A549 (cell line): Measurements from ENCODE around the gene ARHGDIA. TPM values are rescaled to one million over a fixed set of nuclear protein-coding genes. Genes with fewer than 3 reads are reported as not detected.

Source experiments
- ATAC-seq, 2 experiments: fragments of 200-7000 bp in 1 of 2; fragments of >200 bp in 1 of 2; cut with Nextera tagmentation in 1 of 2; cut with Tn5 transposase in 1 of 2; 3 replicates each; pipeline versions ENCODE4 v1.8.0 to v1.9.1; 2018 to 2020; ENCODE audit warnings: mild to moderate bottlenecking in 1 of 2, moderate library complexity in 1 of 2
- CTCF ChIA-PET: fragments of 300-600 bp; sonication (Branson Sonifier 250); formaldehyde crosslinking; extraction: SDS; loops from one replicate; lab custom pipeline; 2021; ENCODE audit warnings: antibody characterized with exemption, inconsistent platforms; lab: Yijun Ruan, JAX
- POLR2A ChIA-PET: fragments of 350-600 bp; formaldehyde crosslinking; extraction: SDS; loops from one replicate; lab custom pipeline; 2021; ENCODE audit warnings: antibody characterized with exemption, inconsistent platforms; lab: Yijun Ruan, JAX
- DNase-seq, 2 experiments: peaks; one replicate each; pipeline versions ENCODE4 v3.0.0 to v3.0.0-alpha.2; 2011 to 2016; ENCODE audit warnings: low read depth in 1 of 2, low spot score in 1 of 2
- FAIRE-seq: peaks from 2 replicates; lab custom pipeline; 2011; peaks lifted over from hg19 to GRCh38; lab: Jason Lieb, UNC
- H3K27ac ChIP-seq, 2 experiments: fragments of >200 bp; sonication (Bioruptor Twin); formaldehyde crosslinking; 3 replicates each; pipeline ENCODE4 v1.5.1; 2016 to 2017
- H3K4me1 ChIP-seq: fragments of >200 bp; sonication (Bioruptor Twin); formaldehyde crosslinking; 3 replicates; pipeline ENCODE4 v1.6.1; 2016
- H3K4me2 ChIP-seq: fragments of >200 bp; sonication (Bioruptor Twin); formaldehyde crosslinking; 3 replicates; pipeline ENCODE4 v1.6.1; 2016
- H3K4me3 ChIP-seq: fragments of >200 bp; sonication (Bioruptor Twin); formaldehyde crosslinking; 3 replicates; pipeline ENCODE4 v1.5.1; 2016
- H3K9me3 ChIP-seq: fragments of >200 bp; sonication (Bioruptor Twin); formaldehyde crosslinking; 3 replicates; pipeline ENCODE4 v1.6.1; 2016
- CBX8 ChIP-seq: fragments of 200-600 bp; sonication (generic); IDR thresholded peaks from 2 replicates; pipeline ENCODE4 v1.6.1; 2016
- E2F6 ChIP-seq: IDR thresholded peaks from 2 replicates; pipeline ENCODE4 v1.6.1; 2012; ENCODE audit warnings: low read depth, borderline replicate concordance
- EHF ChIP-seq: fragments of 250-450 bp; sonication (Bioruptor Pico); IDR thresholded peaks from 2 replicates; pipeline ENCODE4 v1.5.0; 2020; ENCODE audit warnings: mild to moderate bottlenecking
- EHMT2 ChIP-seq: fragments of 200-600 bp; sonication (generic); IDR thresholded peaks from 2 replicates; pipeline ENCODE4 v1.6.1; 2016; ENCODE audit warnings: antibody characterized with exemption, low read depth, mild to moderate bottlenecking, moderate library complexity
- EP300 ChIP-seq, 2 experiments: fragments of >200 bp; sonication (Bioruptor Twin); formaldehyde crosslinking; IDR thresholded peaks; 2 replicates in 1 of 2; 3 replicates in 1 of 2; pipeline ENCODE4 v1.6.1; 2016 to 2017
- FOSL2 ChIP-seq, 2 experiments: fragments of 450-650 bp in 1 of 2; fragments of >200 bp in 1 of 2; sonication (Bioruptor Twin) in 1 of 2; formaldehyde crosslinking; IDR thresholded peaks; 2 replicates each; pipeline versions ENCODE4 v1.5.0 to v1.6.1; 2016 to 2020; ENCODE audit warnings: mild to moderate bottlenecking in 1 of 2, moderate library complexity in 1 of 2
- HEYL ChIP-seq: fragments of 250-450 bp; sonication (Bioruptor Pico); IDR thresholded peaks from 2 replicates; pipeline ENCODE4 v1.8.0; 2021; ENCODE audit warnings: mild to moderate bottlenecking, moderate library complexity
- HMGXB4 ChIP-seq: fragments of 250-450 bp; sonication (Bioruptor Pico); IDR thresholded peaks from 2 replicates; pipeline ENCODE4 v1.5.0; 2021; ENCODE audit warnings: mild to moderate bottlenecking, moderate library complexity, borderline replicate concordance
- HOXB13 ChIP-seq: fragments of 250-450 bp; sonication (Bioruptor Pico); IDR thresholded peaks from 2 replicates; pipeline ENCODE4 v1.5.0; 2020; ENCODE audit warnings: low read depth, mild to moderate bottlenecking, moderate library complexity
- MAZ ChIP-seq: fragments of 150-350 bp; IDR thresholded peaks from 2 replicates; pipeline ENCODE4 v1.6.1; 2014; ENCODE audit warnings: antibody characterized with exemption, low read depth, low read length, borderline replicate concordance
- MYC ChIP-seq: IDR thresholded peaks from 2 replicates; pipeline ENCODE4 v1.6.1; 2012; ENCODE audit warnings: mild to moderate bottlenecking, inconsistent platforms, low read length, improper control_type of control experiment, borderline replicate concordance
- PBX3 ChIP-seq: IDR thresholded peaks from 2 replicates; pipeline ENCODE4 v1.6.1; 2012
- PHF8 ChIP-seq: fragments of 200-600 bp; sonication (generic); IDR thresholded peaks from 2 replicates; pipeline ENCODE4 v1.6.1; 2016; ENCODE audit warnings: low read depth, mild to moderate bottlenecking, antibody characterized with exemption, moderate library complexity, borderline replicate concordance
- POLR2A ChIP-seq: IDR thresholded peaks from 2 replicates; pipeline ENCODE4 v1.6.1; 2012; ENCODE audit warnings: mild to moderate bottlenecking, low read length
- RARB ChIP-seq: fragments of 250-450 bp; sonication (Bioruptor Pico); IDR thresholded peaks from 2 replicates; pipeline ENCODE4 v1.8.0; 2021; ENCODE audit warnings: mild to moderate bottlenecking, moderate library complexity
- RCOR1 ChIP-seq: fragments of 150-350 bp; IDR thresholded peaks from 2 replicates; pipeline ENCODE4 v1.6.1; 2014; ENCODE audit warnings: antibody characterized with exemption, low read length, low read depth
- REST ChIP-seq: fragments of 200-600 bp; sonication (generic); IDR thresholded peaks from 2 replicates; pipeline ENCODE4 v1.6.1; 2016; ENCODE audit warnings: antibody characterized with exemption, mild to moderate bottlenecking, moderate library complexity
- RFX5 ChIP-seq: fragments of 450-650 bp; IDR thresholded peaks from 2 replicates; pipeline ENCODE4 v1.7.1; 2014; ENCODE audit warnings: antibody characterized with exemption, mild to moderate bottlenecking, moderate library complexity
- RNF2 ChIP-seq: fragments of 200-600 bp; sonication (generic); IDR thresholded peaks from 2 replicates; pipeline ENCODE4 v1.6.1; 2016; ENCODE audit warnings: low read depth, mild to moderate bottlenecking, antibody characterized with exemption, moderate library complexity, borderline replicate concordance
- TFCP2L1 ChIP-seq: fragments of 250-450 bp; sonication (Bioruptor Pico); IDR thresholded peaks from 2 replicates; pipeline ENCODE4 v1.5.0; 2021; ENCODE audit warnings: mild to moderate bottlenecking
- ZC3H11A ChIP-seq: fragments of 450-650 bp; IDR thresholded peaks from 2 replicates; pipeline ENCODE4 v1.6.1; 2014; ENCODE audit warnings: antibody characterized with exemption, mild to moderate bottlenecking
- WGBS: methylation state at CpG from one replicate; pipeline ENCODE4 v1.1.6; 2017; ENCODE audit errors: missing lambda C conversion rate; 5-methylcytosine and 5-hydroxymethylcytosine counted together
- polyA plus RNA-seq, 4 experiments: library from polyadenylated mRNA; depleted of rRNA in 3 of 4; stranded (reverse); fragments of >200 nt; fragmentation: RNase III in 1 of 4; extraction: RNeasy Plus Mini Kit Qiagen cat#74134 plus additional on column Dnase treatment in 1 of 4; gene quantifications; 2 replicates in 3 of 4; 3 replicates in 1 of 4; pipeline ENCODE4 v1.2.3, GENCODE V29; 2011 to 2017
- TF ChIP-seq, protein P1 (sequence below): fragments of 450-650 bp; IDR thresholded peaks from 2 replicates; pipeline ENCODE4 v1.6.1; 2014; ENCODE audit warnings: antibody characterized with exemption
- TF ChIP-seq, protein P2 (sequence below): fragments of >200 bp; sonication (Bioruptor Twin); formaldehyde crosslinking; IDR thresholded peaks from 3 replicates; pipeline ENCODE4 v1.6.1; 2016

ARHGDIA gene
- polyA plus RNA-seq, 2 of the 4 experiments (the other 2 are of a cell fraction), result 64.0 to 503 TPM

GRCh38 chr17:81909966-81910839, 39.1 kb upstream of the ARHGDIA start:
- CTCF ChIA-PET, result interaction anchor here (1.1 to 7.6 kb wide), 9 partner anchors 7 to 111 kb away, joined by 3 to 68 read pairs (median 5); partner anchors contain the start of genes MAFG and PYCR1
- FAIRE-seq, result no peak
- Histone ChIP-seq H3K4me3 (peak overlapping the region; percentile 71), H3K4me1 (peaks cover 10% of the 10 kb centered on the region; the same call in 2 of the 3 replicates), H3K4me2 (peak overlapping the region; percentile 98), H3K9me3 (no peaks in the 10 kb centered on the region), H3K27ac (peak overlapping the region; percentile 62 to 88)
- WGBS, result 60% methylated on average over 23 of the region's 23 CpGs
- TF ChIP-seq RNF2 (no peak), PBX3 (no peak), EHF (no peak)
- no peak for DNase-seq
- POLR2A ChIA-PET, result interaction anchor here (1.5 kb wide), 1 partner anchor 13 kb away, joined by 3 read pairs; no protein-coding TSS in a partner anchor
- peak in 1 of 2 experiments; percentile 1; a peak in 2 of 6 replicates for ATAC-seq

DNA sequence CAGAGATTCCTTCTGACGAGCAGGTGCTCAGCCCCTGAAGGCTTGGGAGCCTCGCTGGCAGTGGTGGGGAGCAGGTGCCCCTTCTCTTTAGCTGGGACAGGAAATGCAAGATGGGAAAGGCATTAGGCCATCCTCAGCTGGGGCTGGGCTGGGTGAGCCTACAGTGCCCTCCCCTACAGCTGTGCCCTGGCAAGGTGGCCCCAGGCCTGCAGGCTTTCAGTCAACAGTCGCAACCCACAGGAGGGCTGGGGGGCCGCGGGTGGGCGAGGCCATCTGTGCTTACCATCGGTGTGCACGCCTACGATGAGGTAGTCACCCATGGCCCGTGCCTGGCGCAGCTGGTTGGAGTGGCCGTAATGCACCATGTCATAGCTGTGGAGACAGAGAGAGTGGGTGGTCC, 38.1 kb upstream of the ARHGDIA start:
- TF ChIP-seq HOXB13 (no peak), MAZ (no peak), E2F6 (no peak), EP300 (IDR thresholded peaks at IDR 0.05) (no peak), REST (no peak), PHF8 (no peak), TFCP2L1 (no peak), EHMT2 (no peak), RCOR1 (no peak), FOSL2 (IDR thresholded peaks at IDR 0.05) (no peak), FOSL2 (CRISPR knock-in tag; IDR thresholded peaks at IDR 0.05) (no peak), HMGXB4 (no peak), POLR2A (no peak), ZC3H11A (no peak), RARB (CRISPR knock-in tag) (no peak), MYC (no peak), HEYL (CRISPR knock-in tag) (no peak), CBX8 (no peak), RFX5 (no peak)
- TF ChIP-seq, protein P1, sequence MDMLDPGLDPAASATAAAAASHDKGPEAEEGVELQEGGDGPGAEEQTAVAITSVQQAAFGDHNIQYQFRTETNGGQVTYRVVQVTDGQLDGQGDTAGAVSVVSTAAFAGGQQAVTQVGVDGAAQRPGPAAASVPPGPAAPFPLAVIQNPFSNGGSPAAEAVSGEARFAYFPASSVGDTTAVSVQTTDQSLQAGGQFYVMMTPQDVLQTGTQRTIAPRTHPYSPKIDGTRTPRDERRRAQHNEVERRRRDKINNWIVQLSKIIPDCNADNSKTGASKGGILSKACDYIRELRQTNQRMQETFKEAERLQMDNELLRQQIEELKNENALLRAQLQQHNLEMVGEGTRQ, result no peak
- TF ChIP-seq, protein P2, sequence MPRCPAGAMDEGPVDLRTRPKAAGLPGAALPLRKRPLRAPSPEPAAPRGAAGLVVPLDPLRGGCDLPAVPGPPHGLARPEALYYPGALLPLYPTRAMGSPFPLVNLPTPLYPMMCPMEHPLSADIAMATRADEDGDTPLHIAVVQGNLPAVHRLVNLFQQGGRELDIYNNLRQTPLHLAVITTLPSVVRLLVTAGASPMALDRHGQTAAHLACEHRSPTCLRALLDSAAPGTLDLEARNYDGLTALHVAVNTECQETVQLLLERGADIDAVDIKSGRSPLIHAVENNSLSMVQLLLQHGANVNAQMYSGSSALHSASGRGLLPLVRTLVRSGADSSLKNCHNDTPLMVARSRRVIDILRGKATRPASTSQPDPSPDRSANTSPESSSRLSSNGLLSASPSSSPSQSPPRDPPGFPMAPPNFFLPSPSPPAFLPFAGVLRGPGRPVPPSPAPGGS, result no peak
- TF ChIP-seq, all 56 proteins: peak for 0
- no peak for DNase-seq
- WGBS, result 92% methylated on average over 12 of the region's 12 CpGs
- Histone ChIP-seq H3K27ac (no peak overlapping the region), H3K4me1 (peaks cover 10% of the 10 kb centered on the region; the same call in 2 of the 3 replicates), H3K9me3 (no peaks in the 10 kb centered on the region), H3K4me3 (no peak overlapping the region), H3K4me2 (no peak overlapping the region)
- ChIA-PET POLR2A (no interaction called here), CTCF (interaction anchor here (0.8 to 7.6 kb wide), 8 partner anchors 8 to 112 kb away, joined by 3 to 68 read pairs (median 5); partner anchors contain the start of gene MAFG)
- no peak for FAIRE-seq
- no peak for ATAC-seq
